GM18520 (cell line): ENCODE data around the gene C16orf95.

ENCODE experiments used
- ATAC-seq: cut with Tn5 transposase; IDR thresholded peaks from one replicate; pipeline ENCODE4 v1.9.1; 2021; ENCODE audit not compliant: unreplicated experiment

The C16orf95 gene

DNA sequence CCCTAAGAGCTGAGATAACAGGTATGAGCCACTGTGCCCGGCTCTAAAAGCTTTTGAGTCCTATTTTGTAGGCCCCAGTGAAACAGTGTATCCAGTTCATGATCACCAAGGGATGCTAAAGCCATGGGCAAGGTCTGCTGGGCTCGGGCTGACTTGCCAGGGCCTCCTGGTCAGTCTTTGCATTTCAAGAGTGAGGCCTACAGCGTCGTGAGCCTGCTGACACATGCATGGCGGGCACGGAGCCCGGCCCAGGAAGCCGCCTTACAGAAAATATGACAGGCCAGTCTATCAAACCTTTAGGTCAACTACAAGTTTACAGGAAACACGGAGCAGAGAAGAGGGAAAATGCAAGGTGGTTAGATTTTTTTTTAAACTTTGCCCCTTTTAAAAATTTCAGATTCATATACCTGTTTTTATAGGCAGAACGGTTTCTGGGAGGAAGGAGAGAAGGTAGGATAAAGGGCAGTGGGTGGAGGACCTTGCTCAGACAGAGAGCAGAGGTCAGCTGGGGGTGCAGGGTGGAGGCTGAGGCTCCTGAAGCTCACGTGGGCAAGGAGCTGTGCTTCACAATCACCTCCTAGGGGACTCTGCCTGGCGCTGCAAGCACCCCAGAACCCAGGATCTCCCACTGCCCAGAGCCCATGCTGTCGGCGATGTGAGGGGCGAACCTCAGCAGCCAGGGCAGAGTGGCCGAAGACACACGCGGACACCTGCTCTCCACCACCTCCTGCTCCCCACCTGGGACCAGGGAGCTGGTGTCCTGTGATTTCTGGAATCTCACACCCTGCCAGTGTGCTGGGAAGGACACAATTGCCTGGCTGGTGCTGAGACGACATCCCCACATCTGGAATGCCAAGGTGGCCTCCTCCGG is 21.3 kb downstream of the C16orf95 start:
- no peak for ATAC-seq

- ATAC-seq: no peak
Measured at GRCh38 chr16:87295259-87295658, 21.9 kb downstream of the C16orf95 start.

DNA sequence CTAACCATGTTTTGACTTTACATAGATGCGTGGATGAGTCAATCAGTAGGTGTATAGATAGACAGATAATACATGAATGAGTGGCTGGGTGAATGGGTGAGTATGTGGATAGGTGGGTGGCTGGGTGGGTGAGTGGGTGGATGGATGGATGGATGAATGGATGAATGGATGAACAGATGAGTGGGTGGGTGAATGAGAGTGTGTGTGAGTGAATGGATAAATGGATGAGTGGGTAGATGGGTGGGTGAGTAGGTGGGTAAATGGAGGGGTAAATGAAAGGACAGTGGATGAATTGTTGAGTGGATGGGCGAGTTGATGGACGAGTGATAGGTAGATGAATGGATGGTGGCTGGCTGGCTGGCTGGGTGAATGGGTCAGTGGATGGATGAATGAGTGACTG is 23.2 kb downstream of the C16orf95 start:
- ATAC-seq: no peak

DNA sequence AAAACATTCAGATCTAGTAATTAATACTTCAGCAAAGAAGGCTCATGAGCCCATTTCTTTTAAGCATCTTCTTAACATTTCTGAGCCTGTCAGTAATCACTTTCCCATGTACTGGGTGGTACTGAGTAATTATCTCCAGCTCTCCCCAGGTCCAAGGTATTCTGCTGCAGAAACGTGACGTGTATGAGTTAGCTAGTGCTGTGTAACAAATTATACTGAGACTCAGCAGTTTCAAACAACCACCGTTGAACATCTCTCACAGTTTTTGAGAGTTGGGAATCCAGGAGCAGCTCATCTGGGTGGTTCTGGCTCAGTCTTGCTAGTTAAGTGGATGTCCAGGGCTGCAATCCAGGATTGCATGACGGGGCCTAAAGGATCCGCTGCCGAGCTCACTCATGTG is 25.2 kb downstream of the C16orf95 start:
- ATAC-seq: no peak

- no peak for ATAC-seq
Measured at GRCh38 chr16:87288753-87289362, 28.3 kb downstream of the C16orf95 start.

GRCh38 chr16:87286839-87287626 is 30.2 kb downstream of the C16orf95 start:
- ATAC-seq: no peak

DNA sequence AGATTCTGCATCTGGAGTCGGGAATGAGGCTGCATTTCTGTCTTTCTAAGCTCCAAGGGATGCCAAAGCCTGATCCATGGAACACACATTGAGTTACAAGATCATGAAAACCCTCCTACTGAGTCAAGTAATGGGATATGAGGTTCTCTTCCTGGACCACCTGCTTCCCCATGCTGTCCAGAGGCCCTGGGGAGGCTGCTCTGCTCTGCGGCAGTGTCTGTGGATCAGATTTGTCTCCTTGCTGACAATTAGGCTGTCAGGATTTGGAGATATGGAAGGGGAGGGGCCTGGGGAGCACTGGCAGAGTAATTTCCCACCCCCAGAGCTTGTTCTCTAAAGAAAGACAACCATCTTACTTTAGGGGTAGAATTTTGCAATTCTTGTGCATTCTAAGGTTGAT is 33.0 kb downstream of the C16orf95 start:
- no peak for ATAC-seq

DNA sequence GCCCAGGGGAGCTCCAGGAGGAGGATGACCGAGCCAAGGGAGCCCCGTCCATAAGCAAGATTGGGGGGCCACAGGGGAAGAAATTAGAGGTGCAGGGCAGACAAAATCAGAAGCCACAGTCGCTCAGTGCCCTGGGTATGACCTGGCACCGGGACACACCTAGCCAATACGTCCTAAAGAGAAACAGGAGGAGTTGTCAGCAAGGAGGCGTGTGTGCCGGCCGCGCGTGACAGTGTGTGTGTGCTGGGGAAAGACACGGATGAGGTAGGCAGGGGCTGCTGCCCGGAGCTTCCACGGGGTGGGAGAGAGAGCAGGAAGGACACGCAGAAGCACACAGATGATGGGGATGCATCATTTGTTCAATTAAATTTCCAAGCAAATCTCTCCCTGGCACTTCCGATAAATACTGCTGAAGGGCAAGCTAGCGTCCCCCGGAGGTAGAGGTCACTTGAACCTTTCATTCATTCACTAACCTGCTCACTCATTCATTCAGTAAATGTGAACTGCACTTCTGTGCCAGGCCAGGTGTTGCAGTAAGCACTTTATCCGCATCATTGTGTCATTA is 38.0 kb downstream of the C16orf95 start:
- no peak for ATAC-seq

DNA sequence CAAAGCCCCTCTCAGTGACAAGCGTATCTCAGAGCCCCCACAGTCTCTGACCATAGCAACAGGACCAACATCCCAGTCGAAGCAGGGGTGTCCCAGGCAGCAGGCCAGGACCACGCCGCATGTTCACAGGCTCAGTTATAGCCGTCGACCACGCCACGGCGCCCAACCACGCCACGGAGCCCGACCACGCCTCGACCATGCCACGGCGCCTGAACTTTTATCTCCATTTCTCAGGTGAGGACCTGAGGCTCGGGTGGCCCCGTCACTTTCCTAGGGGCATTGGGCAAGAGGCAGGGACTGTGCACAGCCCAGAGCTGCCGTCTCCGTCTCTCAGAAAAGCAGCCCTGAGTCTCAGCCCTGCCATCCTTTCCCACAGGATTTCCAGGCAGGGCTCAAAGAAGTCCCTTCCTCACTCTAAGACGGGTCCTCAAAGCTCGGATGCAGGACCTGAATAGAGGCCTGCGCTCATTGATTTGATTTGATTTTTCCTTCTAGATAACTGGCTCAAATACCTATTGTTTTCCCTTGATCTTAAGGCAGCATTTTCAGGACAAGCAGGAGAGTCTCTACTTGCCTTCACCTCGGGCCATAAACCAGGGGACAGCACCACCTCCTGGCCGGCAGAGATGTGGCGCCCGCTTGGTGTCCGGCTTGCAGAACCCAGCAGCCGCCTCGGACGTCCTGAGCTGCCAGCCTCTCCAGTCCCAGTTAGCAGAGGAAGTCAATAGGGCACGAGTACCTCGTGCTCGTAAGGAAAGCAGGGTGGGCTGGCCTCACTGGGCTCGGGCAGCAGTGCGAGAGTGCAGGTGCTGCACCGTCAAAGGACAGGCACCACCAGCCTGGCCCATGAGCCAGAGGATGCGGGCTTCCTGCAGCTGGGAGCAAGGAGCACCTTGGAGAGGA is 38.8 kb downstream of the C16orf95 start:
- no peak for ATAC-seq

- ATAC-seq: no peak
Measured at GRCh38 chr16:87276924-87277323, 40.3 kb downstream of the C16orf95 start.

DNA sequence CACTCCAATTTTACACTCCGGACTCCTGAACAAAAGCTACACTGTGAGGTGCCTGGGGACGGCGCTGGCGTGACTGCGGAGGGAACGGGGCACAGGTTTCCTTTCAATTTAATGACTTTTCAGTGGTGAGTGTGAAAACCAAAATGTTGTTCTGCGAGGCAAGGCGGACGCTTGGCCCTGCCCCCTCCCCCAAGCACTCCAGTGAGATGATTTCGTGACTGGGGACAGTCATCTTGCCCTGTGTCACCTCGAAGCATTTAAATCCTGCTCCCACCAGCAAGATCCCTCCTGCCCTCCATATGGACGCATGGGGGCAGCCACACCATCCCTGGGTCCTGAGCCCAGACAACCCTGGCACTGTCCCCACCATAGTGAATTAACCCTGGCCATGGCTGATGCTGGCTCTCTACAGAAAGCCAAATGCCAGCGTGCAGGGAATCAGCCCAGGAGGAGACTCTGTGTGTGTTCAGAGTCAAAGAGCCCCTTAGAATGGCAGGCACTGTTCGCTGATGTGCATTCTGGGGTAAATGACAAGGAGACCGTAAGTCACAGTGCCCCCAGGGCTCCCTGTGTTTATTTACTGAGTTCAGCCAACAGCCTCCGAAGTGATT is 41.0 kb downstream of the C16orf95 start:
- ATAC-seq: no peak

GRCh38 chr16:87274794-87275193 is 42.4 kb downstream of the C16orf95 start:
- no peak for ATAC-seq

DNA sequence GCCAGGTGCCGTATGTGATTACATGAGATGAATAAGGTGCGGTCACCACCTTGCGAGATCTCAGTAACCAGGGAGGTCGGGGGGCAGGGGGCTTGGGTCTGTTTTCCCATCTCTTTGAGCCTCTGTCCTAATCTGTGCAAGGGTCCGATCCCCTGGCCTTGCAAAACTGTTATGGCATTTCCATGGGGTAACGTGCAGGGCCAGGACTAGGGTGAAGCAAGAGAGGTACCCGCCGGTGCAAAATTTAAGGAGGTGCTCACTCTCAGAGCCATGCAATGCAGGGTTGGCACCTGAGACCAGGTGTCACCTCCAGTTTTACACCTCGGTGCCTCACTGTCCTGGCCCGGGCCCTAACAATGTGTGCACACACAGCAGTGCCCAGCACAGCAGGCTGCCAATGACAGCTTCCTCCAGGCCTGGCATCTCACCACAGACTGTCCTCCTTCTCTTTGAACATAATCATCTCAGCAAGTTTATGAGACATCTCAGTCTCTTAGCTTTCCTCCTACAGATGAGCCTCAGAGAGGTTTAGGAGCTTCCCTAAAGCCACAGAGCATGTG is 43.6 kb downstream of the C16orf95 start:
- no peak for ATAC-seq

DNA sequence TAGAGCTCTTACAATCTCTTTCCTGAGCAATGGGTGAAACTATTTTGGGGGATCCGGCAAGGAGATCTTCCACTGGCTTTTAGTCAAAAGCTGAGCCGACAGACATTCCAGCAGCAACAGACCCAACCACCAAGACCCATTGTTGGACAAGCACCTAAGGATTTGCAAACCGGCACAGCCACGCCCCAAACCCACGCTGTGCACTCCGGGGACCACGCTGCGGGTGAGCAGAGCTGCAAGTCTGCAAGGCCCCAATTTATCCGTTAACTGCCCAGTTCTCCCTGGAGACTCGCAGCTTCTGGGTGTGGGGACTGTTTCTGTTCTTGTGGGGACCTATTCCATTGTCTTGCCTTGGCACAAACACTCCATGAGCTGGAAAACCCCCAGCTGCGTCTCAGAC is 45.9 kb downstream of the C16orf95 start:
- no peak for ATAC-seq

GRCh38 chr16:87267566-87267965 is 49.6 kb downstream of the C16orf95 start:
- ATAC-seq: no peak

GRCh38 chr16:87266846-87267245 is 50.3 kb downstream of the C16orf95 start:
- no peak for ATAC-seq

- no peak for ATAC-seq
Measured at GRCh38 chr16:87265261-87265660, 51.9 kb downstream of the C16orf95 start.

GRCh38 chr16:87264634-87265033 is 52.6 kb downstream of the C16orf95 start:
- no peak for ATAC-seq

- ATAC-seq: no peak
Measured at GRCh38 chr16:87263418-87264052, 53.7 kb downstream of the C16orf95 start.
